Measurements from ENCODE around the gene SIRT2.
A peak's percentile ranks its signal among the peaks of the same experiment; 100 is the strongest.
"Not testable (repeated sequence)": the region's sequence is repeated elsewhere in the genome, so short reads cannot be mapped to it uniquely, and the experiment has no call there.

Gene SIRT2

GRCh38 chr19:38869160-38869835, 30.1 kb downstream of the SIRT2 start:
- DNase-seq (ENCODE audit: low read depth in 1 of 2, low spot score in 1 of 2), result no peak

GRCh38 chr19:38868551-38868950, 30.9 kb downstream of the SIRT2 start:
- no peak for DNase-seq (ENCODE audit: low read depth in 1 of 2, low spot score in 1 of 2)

GRCh38 chr19:38867171-38867780, 32.1 kb downstream of the SIRT2 start:
- no peak for DNase-seq (ENCODE audit: low read depth in 1 of 2, low spot score in 1 of 2)

GRCh38 chr19:38862321-38863059, 36.9 kb downstream of the SIRT2 start:
- no peak for DNase-seq (ENCODE audit: low read depth in 1 of 2, low spot score in 1 of 2)

GRCh38 chr19:38861368-38861767, 38.0 kb downstream of the SIRT2 start:
- no peak for DNase-seq (ENCODE audit: low read depth in 1 of 2, low spot score in 1 of 2)

GRCh38 chr19:38859631-38860204, 39.7 kb downstream of the SIRT2 start:
- not testable (repeated sequence) for DNase-seq (ENCODE audit: low read depth in 1 of 2, low spot score in 1 of 2)

GRCh38 chr19:38856813-38857212, 42.6 kb downstream of the SIRT2 start:
- no peak for DNase-seq (ENCODE audit: low read depth in 1 of 2, low spot score in 1 of 2)

- not testable (repeated sequence) for DNase-seq (ENCODE audit: low read depth in 1 of 2, low spot score in 1 of 2)
Observed at GRCh38 chr19:38855751-38856150, 43.7 kb downstream of the SIRT2 start.

GRCh38 chr19:38854961-38855360, 44.5 kb downstream of the SIRT2 start:
- not testable (repeated sequence) for DNase-seq (ENCODE audit: low read depth in 1 of 2, low spot score in 1 of 2)

GRCh38 chr19:38853214-38853613, 46.2 kb downstream of the SIRT2 start:
- no peak for DNase-seq (ENCODE audit: low read depth in 1 of 2, low spot score in 1 of 2)

- DNase-seq (ENCODE audit: low read depth in 1 of 2, low spot score in 1 of 2), result peak in 1 of 2 donors; percentile 54
Observed at GRCh38 chr19:38852231-38853044, 47.0 kb downstream of the SIRT2 start.

GRCh38 chr19:38851622-38852230, 47.7 kb downstream of the SIRT2 start:
- peak; percentile 76 to 89 for DNase-seq (ENCODE audit: low read depth in 1 of 2, low spot score in 1 of 2)

GRCh38 chr19:38850976-38851621, 48.3 kb downstream of the SIRT2 start:
- peak in 1 of 2 donors; percentile 30 for DNase-seq (ENCODE audit: low read depth in 1 of 2, low spot score in 1 of 2)

- no peak for DNase-seq (ENCODE audit: low read depth in 1 of 2, low spot score in 1 of 2)
Observed at GRCh38 chr19:38850436-38850975, 48.9 kb downstream of the SIRT2 start.

GRCh38 chr19:38849860-38850435, 49.5 kb downstream of the SIRT2 start, which contains the start of gene HNRNPL:
Gene HNRNPL (minus strand): TSS chr19:38849986. CDS start chr19:38849966, 20 bp downstream.
- peak; percentile 98 to 100 for DNase-seq (ENCODE audit: low read depth in 1 of 2, low spot score in 1 of 2)

GRCh38 chr19:38849147-38849859, 50.1 kb downstream of the SIRT2 start:
- peak; percentile 97 to 99 for DNase-seq (ENCODE audit: low read depth in 1 of 2, low spot score in 1 of 2)

- DNase-seq (ENCODE audit: low read depth in 1 of 2, low spot score in 1 of 2), result no peak
Observed at GRCh38 chr19:38848299-38849146, 50.9 kb downstream of the SIRT2 start.

GRCh38 chr19:38846097-38846496, 53.3 kb downstream of the SIRT2 start:
- no peak for DNase-seq (ENCODE audit: low read depth in 1 of 2, low spot score in 1 of 2)

All from activated CD4-positive, alpha-beta T cell treated with anti-CD3 and anti-CD28 coated beads, Interleukin-2, amount 50 U/mL, for 24 hours (primary cell).